Measurements from ENCODE around the gene STPG4. TPM values are rescaled to one million over a fixed set of nuclear protein-coding genes. Genes with fewer than 3 reads are reported as not detected.
"Not testable (repeated sequence)": the region's sequence is repeated elsewhere in the genome, so short reads cannot be mapped to it uniquely, and the experiment has no call there.

The STPG4 gene
- total RNA-seq, 1 donor, result 0.09 TPM

DNA sequence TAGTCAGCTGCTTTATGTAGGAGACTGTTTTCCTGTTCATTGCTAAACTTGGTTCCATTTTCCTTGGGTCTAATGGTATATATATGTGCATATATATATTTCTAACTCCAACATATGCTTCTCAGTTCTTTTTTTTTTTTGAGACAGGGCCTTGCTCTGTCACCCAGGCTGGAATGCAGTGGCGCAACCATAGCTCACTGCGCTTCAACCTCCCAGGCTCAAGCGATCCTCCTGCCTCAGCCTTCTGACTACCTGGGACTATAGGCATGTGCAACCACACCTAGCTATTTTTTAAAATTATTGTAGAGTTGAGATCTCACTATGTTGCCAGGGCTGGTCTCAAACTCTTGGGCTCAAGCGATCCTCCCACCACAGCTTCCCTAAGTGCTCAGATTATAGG, 22.1 kb downstream of the STPG4 start:
- H3K4me3 ChIP-seq (ENCODE audit: low read depth, low read length), result no peak overlapping the region
- TF ChIP-seq, protein P1, sequence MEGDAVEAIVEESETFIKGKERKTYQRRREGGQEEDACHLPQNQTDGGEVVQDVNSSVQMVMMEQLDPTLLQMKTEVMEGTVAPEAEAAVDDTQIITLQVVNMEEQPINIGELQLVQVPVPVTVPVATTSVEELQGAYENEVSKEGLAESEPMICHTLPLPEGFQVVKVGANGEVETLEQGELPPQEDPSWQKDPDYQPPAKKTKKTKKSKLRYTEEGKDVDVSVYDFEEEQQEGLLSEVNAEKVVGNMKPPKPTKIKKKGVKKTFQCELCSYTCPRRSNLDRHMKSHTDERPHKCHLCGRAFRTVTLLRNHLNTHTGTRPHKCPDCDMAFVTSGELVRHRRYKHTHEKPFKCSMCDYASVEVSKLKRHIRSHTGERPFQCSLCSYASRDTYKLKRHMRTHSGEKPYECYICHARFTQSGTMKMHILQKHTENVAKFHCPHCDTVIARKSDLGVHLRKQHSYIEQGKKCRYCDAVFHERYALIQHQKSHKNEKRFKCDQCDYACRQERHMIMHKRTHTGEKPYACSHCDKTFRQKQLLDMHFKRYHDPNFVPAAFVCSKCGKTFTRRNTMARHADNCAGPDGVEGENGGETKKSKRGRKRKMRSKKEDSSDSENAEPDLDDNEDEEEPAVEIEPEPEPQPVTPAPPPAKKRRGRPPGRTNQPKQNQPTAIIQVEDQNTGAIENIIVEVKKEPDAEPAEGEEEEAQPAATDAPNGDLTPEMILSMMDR (IDR thresholded peaks at IDR 0.05; ENCODE audit: insufficient read depth, low read length), result no peak
- no peak for DNase-seq (ENCODE audit: low read depth)

DNA sequence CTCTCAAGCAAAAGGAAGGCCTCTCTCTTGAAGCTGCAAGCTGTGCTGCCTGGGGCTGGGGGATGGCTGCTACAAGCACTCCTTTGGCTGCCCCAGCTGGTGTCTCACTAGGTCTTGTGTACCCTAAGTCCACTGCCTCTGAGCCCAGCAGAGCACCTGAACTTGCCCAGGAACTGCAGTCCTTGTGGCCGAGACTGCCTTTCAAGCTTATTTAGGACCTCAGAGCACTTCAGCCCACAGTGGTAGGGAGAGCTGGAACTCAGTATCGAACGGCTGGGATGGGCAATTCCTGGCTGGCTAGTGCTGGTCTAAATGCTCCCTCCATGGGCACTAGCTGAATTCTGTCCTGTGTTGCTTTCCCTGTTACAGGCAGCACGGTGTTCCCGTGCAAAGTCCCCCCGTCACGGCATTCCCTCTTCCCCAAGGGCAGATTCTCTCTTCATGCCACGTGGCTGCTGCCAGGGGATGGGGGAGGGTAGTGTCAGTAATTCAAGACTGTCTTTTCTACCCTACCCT, 25.9 kb downstream of the STPG4 start:
- TF ChIP-seq, protein P1 (IDR thresholded peaks at IDR 0.05; ENCODE audit: insufficient read depth, low read length), result no peak
- H3K4me3 ChIP-seq (ENCODE audit: low read depth, low read length), result no peak overlapping the region

GRCh38 chr2:47128705-47129104, 26.4 kb downstream of the STPG4 start:
- no peak for DNase-seq (ENCODE audit: low read depth)
- no peak overlapping the region for H3K4me3 ChIP-seq (ENCODE audit: low read depth, low read length)
- TF ChIP-seq, protein P1 (IDR thresholded peaks at IDR 0.05; ENCODE audit: insufficient read depth, low read length), result no peak

More for the DNA sequence above, 25.9 kb downstream of the STPG4 start:
- DNase-seq (ENCODE audit: low read depth), result no peak

GRCh38 chr2:47127862-47128543, 27.1 kb downstream of the STPG4 start:
- TF ChIP-seq, protein P1 (IDR thresholded peaks at IDR 0.05; ENCODE audit: insufficient read depth, low read length), result no peak
- no peak for DNase-seq (ENCODE audit: low read depth)

GRCh38 chr2:47126783-47127182, 28.3 kb downstream of the STPG4 start:
- no peak for DNase-seq (ENCODE audit: low read depth)
- TF ChIP-seq, protein P1 (IDR thresholded peaks at IDR 0.05; ENCODE audit: insufficient read depth, low read length), result no peak
- no peak overlapping the region for H3K4me3 ChIP-seq (ENCODE audit: low read depth, low read length)

More at GRCh38 chr2:47127862-47128543, 27.1 kb downstream of the STPG4 start:
- H3K4me3 ChIP-seq (ENCODE audit: low read depth, low read length), result no peak overlapping the region

DNA sequence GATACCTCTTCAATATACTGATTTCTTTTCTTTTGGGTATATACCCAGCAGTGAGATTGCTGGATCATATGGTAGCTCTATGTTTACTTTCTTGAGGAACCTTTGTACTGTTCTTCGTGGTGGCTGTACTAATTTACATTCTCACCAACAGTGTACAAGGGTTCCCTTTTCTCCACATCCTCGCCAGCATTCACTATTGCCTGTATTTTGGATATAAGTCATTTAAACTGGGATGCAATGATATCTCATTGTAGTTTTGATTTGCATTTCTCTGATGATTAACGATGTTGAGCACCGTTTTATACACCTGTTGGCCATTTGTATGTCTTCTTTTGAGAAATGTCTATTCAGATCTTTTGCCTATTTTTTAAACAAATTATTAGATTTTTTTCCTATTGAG, 30.4 kb downstream of the STPG4 start:
- DNase-seq (ENCODE audit: low read depth); H3K4me3 ChIP-seq (ENCODE audit: low read depth, low read length): not testable (repeated sequence)

GRCh38 chr2:47120424-47120823, 34.7 kb downstream of the STPG4 start:
- not testable (repeated sequence) for DNase-seq (ENCODE audit: low read depth); H3K4me3 ChIP-seq (ENCODE audit: low read depth, low read length)

DNA sequence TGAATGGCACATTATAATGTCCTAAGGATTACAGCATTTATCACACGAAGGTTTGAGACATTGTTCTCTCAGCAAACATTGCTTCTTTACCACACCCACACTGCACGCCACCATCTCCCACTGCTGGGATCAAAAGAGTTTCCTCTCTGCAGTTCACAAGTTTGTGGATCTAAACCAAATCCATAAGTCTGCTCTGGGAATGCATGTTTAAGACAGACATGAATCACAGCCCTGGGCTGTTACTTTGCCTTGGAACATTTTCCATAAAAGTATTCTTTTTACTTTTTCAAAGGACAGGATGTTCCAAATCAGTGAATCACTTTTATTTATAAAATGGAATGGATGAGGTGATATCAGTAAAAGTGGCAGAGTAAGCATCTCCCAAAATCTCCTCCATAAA, 36.1 kb downstream of the STPG4 start:
- TF ChIP-seq, protein P1 (IDR thresholded peaks at IDR 0.05; ENCODE audit: insufficient read depth, low read length), result no peak
- H3K4me3 ChIP-seq (ENCODE audit: low read depth, low read length), result no peak overlapping the region
- peak; percentile 85 for DNase-seq (ENCODE audit: low read depth)

Data from fibroblast of the aortic adventitia (primary cell).